K562 (cell line): ENCODE measurements around the gene RGS12. TPM values are rescaled to one million over a fixed set of nuclear protein-coding genes. Genes with fewer than 3 reads are reported as not detected.
"Not testable (repeated sequence)": the region's sequence is repeated elsewhere in the genome, so short reads cannot be mapped to it uniquely, and the experiment has no call there.

Experiments
- ATAC-seq: fragments of 200-7000 bp; cut with Tn5 transposase; 3 replicates; pipeline ENCODE4 v1.9.1; 2020; ENCODE audit warnings: moderate library complexity
- BruUV-seq: library from RNA; stranded (reverse); fragments of 400-500 nt; replicated peaks from 2 replicates; lab custom pipeline; 2021; lab: Mats Ljungman, UMichigan
- CTCF ChIA-PET: fragments of 300-600 bp; formaldehyde crosslinking; extraction: SDS; loops from one replicate; lab custom pipeline; 2021; ENCODE audit warnings: low intra/inter-chr PET ratio; lab: Yijun Ruan, JAX
- POLR2A ChIA-PET: fragments of 300-600, 350-650 bp; sonication (Branson Sonifier 250); formaldehyde crosslinking; extraction: SDS; loops from one replicate; lab custom pipeline; 2021; ENCODE audit warnings: antibody characterized with exemption, inconsistent platforms; lab: Yijun Ruan, JAX
- DNase-seq, 4 experiments: peaks; one replicate each; pipeline versions ENCODE4 v3.0.0 to v3.0.0-alpha.2; 2011 to 2018; ENCODE audit warnings: low spot score in 3 of 4, mixed read lengths in 3 of 4; ENCODE audit errors: extremely low read depth in 1 of 4
- FAIRE-seq: peaks from 2 replicates; lab custom pipeline; 2011; peaks lifted over from hg19 to GRCh38; lab: Jason Lieb, UNC
- H2AFZ ChIP-seq: 2 replicates; pipeline ENCODE4 v1.6.0; 2011; ENCODE audit warnings: low read depth, low read length, control low read depth, inconsistent platforms
- H3K27ac ChIP-seq: fragments of 200-600 bp; 3 replicates; pipeline ENCODE4 v1.8.0; 2011; ENCODE audit warnings: low read depth, mild to moderate bottlenecking, control low read depth, inconsistent platforms, low read length, moderate library complexity, mixed read lengths; ENCODE audit errors: extremely low read depth
- H3K27me3 ChIP-seq, 2 experiments: fragments of 300-600 bp in 1 of 2; 2 replicates in 1 of 2; 3 replicates in 1 of 2; pipeline versions ENCODE4 v1.6.0 to v1.8.0; 2011; ENCODE audit warnings: inconsistent platforms in 2 of 2, low read length in 2 of 2, mild to moderate bottlenecking in 1 of 2, mixed read lengths in 1 of 2, moderate library complexity in 1 of 2; ENCODE audit not compliant: control insufficient read depth in 2 of 2, insufficient read depth in 2 of 2
- H3K36me3 ChIP-seq: fragments of 300-600 bp; 3 replicates; pipeline ENCODE4 v1.8.0; 2011; ENCODE audit warnings: mild to moderate bottlenecking, low read length, inconsistent platforms; ENCODE audit not compliant: control insufficient read depth, insufficient read depth
- H3K4me1 ChIP-seq, 2 experiments: fragments of 200-600 bp in 1 of 2; replicated peaks in 1 of 2; 2 replicates in 1 of 2; 3 replicates in 1 of 2; pipeline versions ENCODE4 v1.5.1 to v1.8.0; 2011; ENCODE audit warnings: inconsistent platforms in 2 of 2, low read length in 2 of 2, mild to moderate bottlenecking in 1 of 2, mixed read lengths in 1 of 2, moderate library complexity in 1 of 2; ENCODE audit not compliant: control insufficient read depth in 2 of 2, insufficient read depth in 2 of 2
- H3K4me2 ChIP-seq: 2 replicates; pipeline ENCODE4 v1.6.1; 2011; ENCODE audit warnings: low read length, control low read depth, inconsistent platforms, mixed read lengths; ENCODE audit not compliant: insufficient read depth
- H3K4me3 ChIP-seq: fragments of 200-600 bp; sonication (generic), shearing (Covaris generic); 2 replicates; pipeline ENCODE4 v1.5.1; 2016; ENCODE audit warnings: control low read depth, inconsistent platforms
- H3K79me2 ChIP-seq: fragments of 200-600 bp; 3 replicates; pipeline ENCODE4 v1.8.0; 2011; ENCODE audit warnings: low read length, inconsistent platforms; ENCODE audit not compliant: control insufficient read depth, insufficient read depth
- H3K9ac ChIP-seq, 2 experiments: 2 replicates each; pipeline versions ENCODE4 v1.6.0 to v1.6.1; 2011; ENCODE audit warnings: low read depth in 2 of 2, low read length in 2 of 2, control low read depth in 1 of 2, inconsistent platforms in 1 of 2, mild to moderate bottlenecking in 1 of 2, mixed read lengths in 1 of 2; ENCODE audit not compliant: insufficient read depth in 1 of 2
- H3K9me1 ChIP-seq: one replicate; pipeline ENCODE4 v1.6.0; 2011; ENCODE audit warnings: inconsistent platforms, mild to moderate bottlenecking, low read length, moderate library complexity; ENCODE audit not compliant: control insufficient read depth, insufficient read depth
- H3K9me3 ChIP-seq: replicated peaks from 2 replicates; pipeline ENCODE4 v1.5.1; 2011; ENCODE audit warnings: low read depth, low read length, inconsistent platforms; ENCODE audit not compliant: control insufficient read depth, insufficient read depth
- H4K20me1 ChIP-seq: replicated peaks from 2 replicates; pipeline ENCODE4 v1.6.1; 2011; ENCODE audit warnings: low read length, inconsistent platforms, mixed read lengths; ENCODE audit not compliant: control insufficient read depth, insufficient read depth
- FOXK2 ChIP-seq, 2 experiments: fragments of 450-650 bp; IDR thresholded peaks in 1 of 2; conservative IDR thresholded peaks in 1 of 2; 2 replicates each; pipeline ENCODE4 v1.6.1; 2016; ENCODE audit warnings: low read depth in 2 of 2, mild to moderate bottlenecking in 1 of 2
- PPARD ChIP-seq: fragments of 250-450 bp; sonication (Bioruptor Pico); IDR thresholded peaks from 2 replicates; pipeline ENCODE4 v1.8.0; 2022; ENCODE audit warnings: inconsistent platforms, mild to moderate bottlenecking, moderate library complexity
- ZNF707 ChIP-seq: fragments of 250-450 bp; sonication (Bioruptor Pico); conservative IDR thresholded peaks from 2 replicates; pipeline ENCODE4 v1.8.0; 2022; ENCODE audit warnings: inconsistent platforms, mild to moderate bottlenecking, moderate library complexity
- WGBS: fragments of 100-300 bp; shearing (Covaris generic); methylation state at CpG from one replicate; pipeline ENCODE4 v1.1.6; 2016; ENCODE audit warnings: low coverage, mixed read lengths; ENCODE audit not compliant: insufficient coverage; ENCODE audit errors: missing lambda C conversion rate; 5-methylcytosine and 5-hydroxymethylcytosine counted together
- in situ Hi-C: fragments of 300-500 bp; cut with MboI; formaldehyde crosslinking; loops from 4 replicates; pipeline ENCODE4 v1.15.0; 2018; ENCODE audit warnings: inconsistent platforms, mixed read lengths
- intact Hi-C: fragments of 100-400 bp; cut with micrococcal nuclease; formaldehyde crosslinking; loops from 2 replicates; pipeline ENCODE4 v1.14.2; 2022
- polyA plus RNA-seq, 8 experiments: library from polyadenylated mRNA; depleted of rRNA in 4 of 8; stranded (reverse) in 5 of 8; unstranded in 3 of 8; fragments of >200 nt; fragmentation: Nextera tagmentation in 2 of 8; fragmentation: Illumina TruSeq in 1 of 8; extraction: Ambion mirVana in 2 of 8; extraction: Trizol in 1 of 8; gene quantifications; 2 replicates each; pipeline versions ENCODE4 v1.2.1 to v1.2.3, GENCODE V29; 2011 to 2014; ENCODE audit warnings: inconsistent platforms in 1 of 8, missing spikeins in 1 of 8
- total RNA-seq, 7 experiments: library from RNA; depleted of rRNA in 6 of 7; stranded (reverse); fragments of >200 nt in 6 of 7; fragmentation: Illumina TruSeq in 2 of 7; extraction: Trizol in 2 of 7; gene quantifications; 2 replicates each; pipeline versions ENCODE4 v1.2.1 to v1.2.3, GENCODE V29; 2011 to 2021; ENCODE audit warnings: low replicate concordance in 1 of 7

RGS12 gene
- total and polyA plus RNA-seq, 9 of the 15 experiments (the other 6 are each of a cell fraction or from before 2014, with no cell fraction given), result 0.30 to 8.8 (median 5.5) TPM

GRCh38 chr4:3299976-3300671 lies 7.3 kb downstream of the RGS12 start (continued):
- TF ChIP-seq ZNF707 (CRISPR knock-in tag) (no peak), FOXK2 (conservative IDR thresholded peaks at IDR 0.05 in 1 of 2, IDR thresholded peaks at IDR 0.05 in 1 of 2; ENCODE audit: low read depth in 2 of 2) (no peak), PPARD (CRISPR knock-in tag) (no peak)

GRCh38 chr4:3300882-3301281 lies 8.1 kb downstream of the RGS12 start:
- H2AFZ ChIP-seq, H3K9ac ChIP-seq, POLR2A ChIA-PET, H3K9me1 ChIP-seq, H3K4me3 ChIP-seq, H3K4me2 ChIP-seq, CTCF ChIA-PET, H3K36me3 ChIP-seq, DNase-seq, H3K27ac ChIP-seq, in situ Hi-C loops, H3K9me3 ChIP-seq, ATAC-seq, H3K79me2 ChIP-seq, BruUV-seq, intact Hi-C loops, FAIRE-seq: not testable (repeated sequence)
- H4K20me1 ChIP-seq, result peaks cover 53% of the 10 kb centered on the region
- WGBS, result 19% methylated on average over 15 of the region's 15 CpGs
- peaks cover 10 to 61% of the 10 kb centered on the region in 2 experiments; a peak in 3 of 5 replicates for H3K27me3 ChIP-seq
- H3K4me1 ChIP-seq, result peaks cover 5 to 17% of the 10 kb centered on the region in 2 experiments; a peak in 2 of 5 replicates
